Vein endothelial cell (primary cell): ENCODE measurements around the gene UBE2G1. TPM values are rescaled to one million over a fixed set of nuclear protein-coding genes. Genes with fewer than 3 reads are reported as not detected.

Experiments
- small RNA-seq: library from RNA; depleted of rRNA; stranded (forward); fragments of <200 nt; gene quantifications from one replicate; pipeline ENCODE3, GENCODE V24; 2012
- total RNA-seq: library from RNA; depleted of rRNA; stranded (reverse); fragments of >200 nt; gene quantifications from 2 replicates; pipeline ENCODE4 v1.2.3, GENCODE V29; 2012

Gene UBE2G1
- 56.8 and 67.8 TPM in 2 replicates for total RNA-seq

DNA sequence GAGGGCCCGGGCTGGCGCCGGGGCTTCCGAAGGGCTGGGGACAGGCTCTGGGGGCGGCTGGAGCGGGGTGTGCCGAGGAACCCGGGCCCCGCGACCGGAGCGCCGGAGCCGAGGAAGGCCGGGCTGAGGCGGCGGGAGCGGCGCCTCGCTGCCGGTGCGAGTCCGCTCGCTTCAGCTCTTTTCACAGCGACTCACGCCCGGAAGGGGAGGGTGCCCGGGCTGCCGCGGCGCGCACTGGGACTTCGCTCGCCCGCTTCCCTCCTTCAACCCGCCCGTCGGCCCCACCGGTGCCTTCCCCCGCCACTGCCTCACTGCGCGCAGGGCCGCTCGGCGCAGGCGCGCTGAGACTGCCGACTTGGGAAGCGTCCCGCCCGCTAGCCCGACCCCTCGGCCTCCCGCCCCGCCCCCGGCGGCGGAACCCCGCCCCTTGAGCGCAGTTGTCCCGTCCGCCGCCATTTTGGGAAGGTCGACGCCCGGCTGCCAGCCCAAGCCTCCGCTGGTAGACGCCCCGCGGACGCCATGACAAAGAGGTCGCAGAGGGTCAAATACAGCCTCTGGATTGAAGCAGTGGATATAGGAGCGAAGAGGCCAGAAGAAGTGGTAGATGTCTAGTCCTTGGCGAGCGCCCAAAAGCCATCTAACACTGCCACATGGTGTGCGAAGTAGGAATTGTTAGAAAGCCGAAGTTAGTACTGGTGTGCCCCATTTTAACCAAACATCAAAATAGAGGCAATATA, at the start of gene UBE2G1:
TSS of gene UBE2G1 (minus strand) at position 349 of the 737 bp plus-strand sequence. CDS start 359 bp downstream, outside the sequence.

GRCh38 chr17:4263282-4264215, 102.9 kb downstream of the UBE2G1 start, which contains the start of gene ANKFY1:
ANKFY1 (minus strand) TSS chr17:4263979; CDS start chr17:4263941, 38 bp downstream.

Small RNA genes within 50 kb of the gene (small RNA-seq; reads per million reads assigned to genes)
- not detected for gene RN7SL774P

Other genes with a start within 250 kb of the UBE2G1 start
- gene ZZEF1, start 223.6 kb downstream of the UBE2G1 start, total RNA-seq, result 58.0 and 58.8 TPM in 2 replicates
- gene CYB5D2, start 223.5 kb downstream of the UBE2G1 start, total RNA-seq, result 28.8 and 39.5 TPM in 2 replicates
- gene ANKFY1, start 102.7 kb downstream of the UBE2G1 start, total RNA-seq, result 43.5 and 45.4 TPM in 2 replicates
- 0.57 and 0.98 TPM in 2 replicates for gene SPNS3, start 67.3 kb upstream of the UBE2G1 start, total RNA-seq
- 36.3 and 44.2 TPM in 2 replicates for gene SPNS2, start 132.2 kb upstream of the UBE2G1 start, total RNA-seq
- 83.1 and 85.3 TPM in 2 replicates for gene MYBBP1A, start 188.7 kb upstream of the UBE2G1 start, total RNA-seq
- not detected in 2 replicates for gene GGT6, start 193.9 kb upstream of the UBE2G1 start, total RNA-seq
- not detected in 2 replicates for gene SMTNL2, start 217.9 kb upstream of the UBE2G1 start, total RNA-seq